HG03064 (cell line): ENCODE measurements around the gene ANKRD11.

Source experiments
- ATAC-seq: cut with Tn5 transposase; IDR thresholded peaks from one replicate; pipeline ENCODE4 v1.9.1; 2021; ENCODE audit warnings: low read depth; ENCODE audit not compliant: unreplicated experiment

Gene ANKRD11

DNA sequence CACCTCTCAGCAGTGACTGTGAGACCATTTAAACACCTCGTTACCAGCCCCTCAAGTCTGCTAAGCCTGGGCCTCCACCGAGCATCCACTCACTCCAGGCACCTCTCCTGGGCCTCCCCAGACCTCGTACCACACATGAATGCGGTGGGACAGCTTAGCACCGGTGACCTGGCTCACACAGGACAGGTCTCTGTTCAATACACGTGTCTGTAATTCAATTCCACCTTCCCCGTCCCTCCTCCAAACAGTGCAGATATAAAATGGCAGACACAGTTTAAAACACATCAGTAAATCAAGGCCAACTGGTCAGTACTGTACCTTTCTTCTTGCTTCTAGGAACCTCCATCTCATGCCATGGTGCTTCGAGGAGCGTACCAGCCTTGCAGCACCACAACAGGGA, 199.0 kb downstream of the ANKRD11 start:
- ATAC-seq, result no peak

DNA sequence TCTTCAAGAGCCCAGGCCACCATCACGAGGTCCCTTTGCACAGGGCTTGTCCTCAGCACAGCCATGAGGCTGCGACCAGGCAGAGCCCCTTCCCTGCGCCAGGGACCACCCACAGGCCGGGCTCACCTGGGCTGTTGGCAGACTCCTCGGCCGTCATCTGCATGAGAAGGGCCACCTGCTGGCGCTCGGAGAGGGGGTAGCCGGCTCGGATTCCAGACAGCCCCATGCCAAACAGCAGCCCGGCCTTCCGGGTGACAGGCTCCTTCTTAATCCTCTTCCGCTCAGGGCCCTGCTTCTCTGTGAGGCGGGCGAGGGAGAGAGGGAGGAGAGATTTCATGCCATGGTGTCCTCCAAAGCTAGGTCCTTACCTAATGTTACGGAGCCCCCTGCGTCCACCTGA, 199.5 kb downstream of the ANKRD11 start:
- ATAC-seq, result no peak

DNA sequence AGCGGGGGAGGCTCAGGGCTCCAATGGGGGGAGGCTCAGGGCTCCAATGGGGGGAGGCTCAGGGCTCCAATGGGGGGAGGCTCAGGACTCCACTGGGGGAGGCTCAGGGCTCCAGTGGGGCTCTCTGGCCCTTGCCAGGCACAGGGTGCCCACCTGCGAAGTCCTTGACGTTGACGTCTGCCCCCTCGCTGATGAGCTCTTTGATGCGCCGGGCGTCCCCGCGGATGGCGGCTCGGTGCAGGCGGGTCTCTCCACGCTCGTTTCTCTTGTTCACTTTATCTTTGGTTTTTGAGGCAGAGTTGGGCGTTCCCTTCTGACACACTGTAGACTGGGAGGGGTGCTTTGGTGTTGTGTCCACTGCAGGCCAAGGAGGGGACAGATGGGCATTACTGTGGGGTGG, 199.9 kb downstream of the ANKRD11 start:
- ATAC-seq, result no peak

DNA sequence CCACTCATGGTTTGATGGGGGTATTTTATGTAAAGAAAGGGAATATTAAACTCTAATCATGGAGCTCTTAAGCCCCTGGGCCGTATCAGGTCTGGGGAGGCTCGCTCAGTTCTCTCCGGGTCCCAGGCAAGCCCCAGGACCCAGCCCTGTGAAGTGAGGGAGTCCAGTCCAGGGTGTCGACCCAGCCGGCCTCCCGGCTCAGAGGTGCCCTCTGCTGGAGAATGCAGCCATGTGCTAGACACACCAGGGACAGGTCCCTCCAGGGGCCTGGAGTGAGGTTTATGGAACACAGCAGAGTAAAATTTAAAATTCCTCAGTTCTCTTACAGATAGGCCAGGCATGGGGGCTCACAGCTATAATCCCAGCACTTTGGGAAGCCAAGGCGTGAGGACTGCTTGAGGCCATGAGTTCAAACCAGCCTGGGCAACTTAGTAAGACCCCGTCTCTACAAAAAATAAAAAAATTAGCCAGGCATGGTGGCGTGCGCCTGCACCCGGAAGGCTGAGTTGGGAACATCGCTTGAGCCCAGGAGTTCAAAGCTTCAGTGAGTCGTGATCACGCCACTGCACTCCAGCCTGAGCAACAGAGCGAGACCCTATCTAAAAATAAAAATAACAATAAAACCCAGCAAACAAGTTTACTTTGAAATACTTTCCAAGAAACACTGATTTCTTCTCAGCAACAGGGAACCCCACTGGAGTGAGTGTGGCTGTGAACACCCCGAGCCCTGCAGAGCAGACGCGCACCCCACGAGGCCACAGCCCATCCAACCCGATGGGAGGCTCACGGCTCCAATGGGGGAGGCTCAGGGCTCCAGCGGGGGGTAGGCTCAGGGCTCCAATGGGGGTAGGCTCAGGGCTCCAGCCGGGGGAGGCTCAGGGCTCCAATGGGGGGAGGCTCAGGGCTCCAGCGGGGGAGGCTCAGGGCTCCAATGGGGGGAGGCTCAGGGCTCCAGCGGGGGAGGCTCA, 200.6 kb downstream of the ANKRD11 start:
- ATAC-seq, result no peak

DNA sequence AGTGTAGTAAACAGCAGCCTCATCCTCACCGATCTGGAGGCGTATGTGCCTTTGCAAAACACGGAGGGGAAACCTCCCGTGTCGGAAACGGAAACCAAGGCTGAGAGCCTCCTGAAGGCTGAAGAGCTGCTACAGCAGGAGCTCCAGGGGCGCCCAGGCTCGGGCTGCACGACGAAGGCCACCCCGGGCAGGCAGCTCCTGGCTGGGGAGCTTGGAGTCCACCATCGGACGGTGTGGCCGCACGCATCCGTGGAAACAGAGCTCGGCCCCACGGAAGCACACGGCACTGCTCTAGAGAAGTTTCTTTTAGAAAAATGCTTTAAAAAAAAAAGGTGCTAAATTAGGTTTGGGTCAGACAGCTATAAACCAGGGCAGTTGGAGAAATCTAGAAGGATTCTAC, 201.4 kb downstream of the ANKRD11 start:
- no peak for ATAC-seq

DNA sequence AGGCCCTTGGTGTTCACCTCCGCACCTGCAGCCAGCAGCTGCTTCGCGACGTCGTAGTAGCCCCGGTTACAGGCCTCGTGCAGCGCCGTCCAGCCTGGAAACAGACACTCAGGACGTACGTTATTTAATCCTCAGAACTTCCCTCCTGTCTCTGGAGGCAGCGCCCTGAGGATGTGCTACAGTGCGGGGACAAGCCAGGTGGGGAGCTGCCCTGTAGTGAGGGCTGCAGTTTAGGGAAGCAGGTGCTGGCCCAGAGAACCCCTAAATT, 201.8 kb downstream of the ANKRD11 start:
- ATAC-seq, result no peak

DNA sequence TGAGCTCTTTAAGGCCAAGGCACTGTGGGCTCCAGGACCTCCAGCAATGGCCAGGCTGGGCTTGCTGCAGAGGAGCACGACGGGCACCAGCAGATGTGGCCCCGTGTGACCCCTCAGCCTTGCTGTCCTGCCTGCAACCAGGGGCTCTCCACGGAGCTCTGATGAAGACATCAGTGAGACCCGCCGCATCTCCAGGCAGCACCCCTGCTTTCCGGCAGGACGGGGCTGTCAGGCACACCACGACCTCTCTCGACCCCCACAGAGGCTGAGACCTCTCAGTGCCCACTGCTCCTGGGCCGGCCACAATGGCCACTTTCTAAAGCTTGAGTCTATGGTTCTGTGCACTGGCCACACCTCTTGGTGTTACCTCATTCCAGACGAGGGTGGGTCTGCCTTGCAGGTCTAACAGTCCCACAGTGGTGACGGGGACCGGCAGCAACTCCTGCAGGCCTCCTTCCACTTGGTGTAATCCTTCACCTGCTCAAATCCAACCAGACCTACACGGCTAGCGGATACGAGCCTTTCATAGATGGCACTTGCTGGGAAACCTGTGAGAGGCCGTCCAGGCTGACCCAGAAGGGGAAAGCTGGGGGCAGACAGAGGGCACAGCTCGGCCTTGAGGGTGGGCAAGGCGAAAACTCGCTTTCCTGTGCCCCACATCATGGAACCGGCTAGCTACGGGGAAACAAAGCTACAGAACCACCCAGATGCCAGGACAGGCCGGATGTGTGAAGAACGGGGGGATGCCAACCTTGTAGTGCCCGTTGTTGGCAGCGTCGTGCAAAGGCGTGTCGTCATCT, 202.4 kb downstream of the ANKRD11 start:
- ATAC-seq, result no peak

DNA sequence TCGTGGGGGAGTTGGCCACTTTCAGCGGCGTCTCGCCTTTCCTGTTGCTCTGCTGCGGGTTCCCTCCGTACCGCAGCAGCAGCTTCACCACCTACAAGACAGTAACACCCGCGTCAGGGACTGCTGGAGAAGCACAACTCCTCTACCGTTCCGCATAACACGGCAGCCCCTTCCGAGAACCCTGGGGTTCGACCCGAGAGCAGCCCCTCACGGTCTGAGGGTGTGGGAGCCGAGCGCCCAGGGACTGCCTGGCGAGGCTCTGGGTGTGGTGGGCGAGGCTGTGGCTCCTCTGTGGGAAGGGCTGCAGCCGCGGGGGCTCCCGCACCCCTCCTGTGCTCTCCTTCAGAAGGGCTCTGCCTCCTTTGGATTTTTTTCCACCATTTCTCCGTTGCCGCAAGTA, 204.3 kb downstream of the ANKRD11 start:
- no peak for ATAC-seq

DNA sequence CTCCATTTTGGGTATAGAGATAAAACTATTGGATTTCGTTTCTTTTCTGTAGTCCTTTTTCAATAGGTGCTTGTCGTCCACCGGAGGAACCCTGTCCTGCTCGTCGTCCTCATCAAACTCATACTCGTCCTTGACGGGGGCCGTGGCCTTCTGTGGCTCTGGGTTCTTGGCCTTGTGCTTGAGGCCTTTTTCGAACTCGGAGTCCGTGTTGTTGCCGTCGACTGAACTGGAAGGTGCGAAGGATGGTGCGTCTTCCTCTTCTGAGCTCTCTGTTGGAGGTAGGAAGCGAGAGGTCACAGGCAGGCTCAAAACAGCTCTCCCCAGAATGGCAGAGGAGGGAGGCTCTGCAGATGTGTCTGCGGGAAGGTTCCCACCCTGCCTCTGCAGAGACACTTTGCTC, 205.0 kb downstream of the ANKRD11 start:
- ATAC-seq, result no peak

DNA sequence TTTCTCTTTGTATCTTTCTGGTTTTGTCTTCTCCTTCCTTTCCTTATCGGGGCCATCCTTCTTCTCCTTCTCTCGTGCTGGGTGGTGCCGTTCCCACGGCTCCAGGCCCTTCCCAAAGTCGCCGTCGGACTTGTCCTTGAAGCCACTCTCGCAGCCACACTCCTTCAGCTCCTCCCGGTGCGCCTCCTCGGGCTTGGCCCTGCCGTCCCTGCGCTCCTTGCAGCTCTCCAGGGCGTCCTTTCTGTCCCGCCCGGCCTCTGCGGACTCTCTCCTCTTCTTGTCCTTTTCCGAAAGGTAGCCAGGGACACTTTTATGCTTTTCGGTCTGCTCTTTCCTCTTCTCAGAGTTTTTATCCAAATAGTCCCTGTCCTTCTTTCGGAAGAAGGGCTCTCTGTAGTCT, 206.9 kb downstream of the ANKRD11 start:
- ATAC-seq, result no peak

DNA sequence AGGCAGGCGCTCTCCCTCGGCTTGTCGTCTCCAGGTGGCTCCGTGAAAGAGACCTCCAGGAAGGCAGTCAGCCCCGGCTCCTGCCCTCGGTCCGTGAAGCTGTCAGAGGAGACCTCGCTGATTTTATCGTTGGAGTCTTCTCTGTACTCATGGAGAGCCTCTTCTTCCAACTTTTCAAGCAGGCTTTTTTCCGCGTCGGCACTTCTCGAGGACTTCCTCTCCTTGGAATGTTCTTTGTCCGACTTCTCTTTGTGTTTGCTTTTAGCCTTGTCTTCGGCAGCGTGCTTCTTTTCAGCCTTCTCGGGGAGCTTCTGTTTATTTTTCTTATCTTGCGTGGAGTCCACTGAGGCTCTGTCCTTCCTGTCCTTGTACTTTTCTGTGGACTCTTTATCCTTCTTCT, 207.8 kb downstream of the ANKRD11 start:
- ATAC-seq, result no peak

DNA sequence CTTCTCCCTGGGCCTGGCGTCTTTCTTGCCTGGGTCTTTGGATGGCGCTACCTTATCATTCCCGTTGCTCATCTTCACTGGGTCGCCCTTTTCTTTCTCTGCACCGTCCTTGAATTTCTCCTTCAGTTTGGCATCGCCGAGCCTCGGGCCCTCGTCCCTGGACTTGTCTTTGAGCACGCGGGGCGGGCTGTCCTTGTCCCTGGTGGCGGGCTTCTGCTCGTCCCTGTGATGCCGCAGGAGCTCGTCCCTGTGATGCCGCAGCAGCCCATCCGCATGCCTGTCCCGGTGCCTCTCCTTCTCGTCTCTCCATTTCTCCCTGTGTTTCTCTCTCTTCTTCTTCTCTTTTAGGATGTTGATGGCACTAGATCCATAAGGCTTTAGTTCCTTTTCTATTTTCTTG, 208.5 kb downstream of the ANKRD11 start:
- no peak for ATAC-seq

DNA sequence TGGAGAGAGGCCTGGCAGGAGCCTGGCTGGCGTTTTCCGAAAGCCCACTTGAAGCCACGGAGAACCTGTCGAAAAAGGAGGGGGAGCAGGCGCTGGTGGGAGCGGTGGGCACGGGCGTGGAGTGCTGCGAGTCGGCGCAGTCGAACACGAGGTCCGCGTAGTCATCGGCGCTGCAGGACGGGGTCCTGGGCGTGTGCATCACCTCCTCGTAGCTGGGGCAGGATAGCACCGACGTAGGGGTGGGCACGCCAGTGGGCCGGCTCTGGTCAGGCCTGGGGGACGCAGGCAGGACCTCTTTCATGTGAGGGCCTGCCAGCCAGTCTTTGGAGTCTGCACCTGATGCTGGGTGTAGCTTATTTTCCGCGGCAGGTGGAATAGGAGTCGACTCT, 209.2 kb downstream of the ANKRD11 start:
- ATAC-seq, result no peak

DNA sequence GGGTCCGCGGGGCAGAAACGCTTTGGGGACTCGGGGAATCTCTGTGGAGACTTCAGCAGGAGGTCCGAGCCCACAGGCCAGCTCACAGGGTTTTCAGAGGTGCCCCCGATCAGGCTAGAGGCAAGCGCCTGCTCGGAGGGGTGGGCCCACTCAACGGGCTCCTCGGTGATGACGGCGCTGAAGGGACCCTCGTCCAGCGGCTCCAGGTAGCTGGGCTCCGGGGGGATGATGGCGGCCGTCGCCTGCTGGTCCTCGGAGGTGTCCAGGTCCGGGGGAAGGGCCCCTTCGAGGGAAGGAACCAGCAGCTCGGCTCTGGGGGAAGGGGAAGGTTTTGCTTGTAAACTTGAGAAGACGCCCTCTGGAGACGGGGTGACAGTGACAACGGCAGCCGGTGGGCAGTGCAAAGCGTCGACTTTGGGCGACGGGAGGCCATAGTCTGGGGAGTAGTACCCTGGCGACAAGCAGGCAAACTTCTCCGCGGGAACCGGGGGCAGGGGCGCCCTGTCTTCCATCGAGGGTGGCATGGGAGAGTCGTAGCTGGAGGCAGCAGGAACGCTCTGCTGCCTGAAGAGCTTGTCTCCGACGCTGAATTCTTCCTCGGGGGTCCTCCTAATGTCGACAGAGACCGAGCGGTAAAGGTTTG, 209.7 kb downstream of the ANKRD11 start:
- no peak for ATAC-seq

DNA sequence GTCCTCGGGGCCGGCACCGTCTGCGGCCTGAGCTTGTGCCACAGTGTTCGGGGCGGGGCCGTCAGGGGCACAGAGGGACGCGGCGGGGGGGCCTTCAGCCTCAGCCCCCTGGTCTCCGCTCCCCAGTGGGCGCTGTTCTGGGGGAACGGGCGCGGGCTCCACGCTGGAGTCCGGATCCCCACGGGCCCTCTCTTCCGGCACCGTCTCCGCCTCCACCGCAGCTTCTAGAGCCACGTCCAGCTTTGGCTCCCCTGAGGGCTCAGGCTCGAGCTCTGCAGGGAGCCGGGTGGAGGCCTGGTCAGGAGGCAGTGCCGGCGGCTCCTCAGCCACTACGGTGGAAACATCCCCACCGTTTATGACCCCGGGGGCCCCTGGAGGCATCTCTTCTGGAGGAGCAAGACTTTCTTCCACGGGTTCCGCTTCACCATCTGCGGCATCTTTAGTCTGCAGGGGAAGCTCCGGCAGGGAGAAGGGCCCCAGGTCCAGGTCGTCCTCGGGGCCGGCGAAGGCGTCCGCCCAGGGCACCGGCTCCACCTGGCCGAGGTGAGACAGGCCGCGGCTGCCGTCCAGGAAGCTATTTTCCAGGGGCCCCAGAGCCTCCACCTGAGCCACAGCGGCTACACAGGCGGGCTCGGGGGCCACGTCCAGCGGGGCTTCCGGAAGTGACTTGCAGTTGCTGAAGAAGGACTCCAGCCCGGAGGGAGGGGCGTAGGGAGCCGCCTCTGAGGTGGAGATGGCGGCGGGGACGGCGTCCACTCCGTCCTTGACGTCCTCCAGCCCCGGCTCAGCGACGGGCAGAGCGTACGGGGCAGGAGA, 210.5 kb downstream of the ANKRD11 start:
- ATAC-seq, result no peak

DNA sequence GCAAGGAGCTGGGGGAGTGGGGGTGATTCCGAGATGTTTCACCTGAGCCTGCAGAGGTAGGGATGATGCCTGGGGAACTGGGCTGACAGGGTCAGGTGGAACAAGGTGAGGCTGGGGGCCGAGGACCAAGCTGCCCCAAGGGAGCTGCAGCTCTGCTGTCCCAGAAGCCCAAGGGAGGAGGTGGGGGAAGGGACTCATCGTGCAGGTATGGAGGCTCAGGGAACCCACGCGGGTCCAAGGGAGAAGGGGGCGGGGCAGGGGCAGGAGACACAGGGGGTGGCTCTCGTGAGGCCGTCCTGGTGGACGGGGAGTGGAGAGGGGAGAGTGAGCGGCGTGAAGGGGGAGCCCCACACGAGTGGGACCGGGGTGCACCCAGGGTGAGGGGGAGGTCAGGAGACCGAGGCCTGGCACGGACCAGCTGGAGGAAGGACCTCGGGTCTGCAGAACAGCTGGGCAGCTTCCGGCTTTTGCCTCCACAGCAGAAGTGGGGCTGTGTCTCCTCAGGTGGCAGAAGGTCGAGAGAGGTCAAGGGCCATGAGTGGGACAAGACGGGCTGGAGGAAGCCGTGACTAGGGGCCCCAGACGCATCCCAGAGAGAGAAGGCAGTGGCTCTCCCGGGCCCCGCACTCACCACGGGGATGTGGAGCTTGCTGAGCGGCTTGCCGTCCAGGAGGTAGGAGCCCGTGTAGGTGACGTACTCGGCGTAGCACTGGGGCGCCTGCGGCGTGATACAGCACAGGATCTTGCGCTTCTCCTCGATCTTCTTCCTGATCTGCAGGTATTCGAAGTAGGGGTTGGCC, 211.7 kb downstream of the ANKRD11 start:
- no peak for ATAC-seq

DNA sequence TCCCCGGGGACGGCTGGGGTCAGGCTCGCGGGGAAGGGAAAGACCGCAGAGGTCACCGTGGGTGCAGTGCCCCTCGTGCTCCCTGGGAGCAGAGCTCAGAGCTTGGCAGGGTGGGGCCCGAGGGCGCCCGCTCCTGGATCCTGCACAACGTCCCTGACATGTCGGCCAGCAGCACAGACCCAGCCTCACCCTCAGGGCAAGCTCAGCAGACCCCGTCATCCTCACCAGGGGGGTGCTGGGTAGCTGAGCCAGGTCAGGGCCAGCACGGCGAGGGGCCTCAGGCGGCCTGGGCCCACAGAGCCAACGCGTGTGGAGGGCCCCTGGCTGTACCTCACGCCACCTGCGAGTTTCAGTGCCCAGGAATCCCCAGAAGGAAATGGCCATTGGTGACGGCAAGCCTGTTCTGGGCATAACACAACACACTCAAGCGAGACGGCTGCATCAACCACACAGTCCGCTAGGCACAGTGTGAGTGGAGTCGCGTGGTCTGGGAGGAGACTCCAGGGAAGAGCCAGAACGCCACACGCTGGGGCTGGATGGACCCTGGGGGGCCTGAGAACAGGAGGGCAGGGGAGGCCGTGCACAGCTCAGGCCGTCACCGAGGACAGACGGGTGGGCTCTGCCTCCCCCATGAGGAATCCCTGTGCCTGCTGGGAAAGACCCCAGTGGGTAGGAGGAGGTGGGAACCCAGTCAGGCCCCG, 212.6 kb downstream of the ANKRD11 start:
- no peak for ATAC-seq

DNA sequence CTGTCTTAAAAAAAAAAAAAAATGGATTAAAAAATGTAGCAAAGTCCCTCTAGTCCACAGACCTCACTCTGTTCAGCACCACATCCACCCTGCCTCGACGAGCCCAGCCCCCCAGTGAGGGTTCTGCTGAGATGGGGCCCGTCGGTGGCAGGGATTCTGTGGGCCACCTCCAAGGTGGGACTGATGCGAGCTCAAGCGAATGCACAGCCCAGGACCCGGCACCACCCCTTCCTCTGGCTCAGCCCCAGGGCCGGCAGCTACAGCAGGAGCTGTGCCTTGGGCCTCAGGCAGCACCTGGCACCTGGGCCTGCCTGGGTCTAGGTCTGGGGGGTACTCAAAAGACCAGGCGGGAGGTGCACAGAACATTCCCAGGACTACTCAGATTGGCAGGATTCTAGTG, 213.3 kb downstream of the ANKRD11 start:
- ATAC-seq, result no peak
